Breast epithelium (tissue), 4 donors: Measurements from ENCODE around the gene SGPL1. TPM values are rescaled to one million over a fixed set of nuclear protein-coding genes. Genes with fewer than 3 reads are reported as not detected.

Experiments
- DNase-seq, 2 donors: peaks; one replicate each; pipeline ENCODE4 v3.0.0-alpha.2; 2019; ENCODE audit warnings: low spot score in 2 of 2
- H3K27ac ChIP-seq, 2 donors: fragments of 200-600 bp; sonication (generic) in 1 of 2; one replicate each; pipeline ENCODE4 v1.5.1; 2016 to 2019; ENCODE audit warnings: mild to moderate bottlenecking in 1 of 2
- H3K27me3 ChIP-seq, 2 donors: fragments of 200-600 bp; sonication (generic) in 1 of 2; one replicate each; pipeline versions ENCODE4 v1.5.1 to v1.6.0; 2017 to 2019; ENCODE audit warnings: control low read depth in 1 of 2, mild to moderate bottlenecking in 1 of 2
- H3K36me3 ChIP-seq: fragments of 200-600 bp; one replicate; pipeline ENCODE4 v1.5.1; 2019
- H3K4me1 ChIP-seq, 2 donors: fragments of 200-600 bp; sonication (generic); one replicate each; pipeline ENCODE4 v1.5.1; 2016 to 2019; ENCODE audit warnings: control low read depth in 1 of 2
- H3K4me3 ChIP-seq, 3 donors: fragments of 200-600 bp; sonication (generic); 1 replicate in 2 of 3; 2 replicates in 1 of 3; pipeline ENCODE4 v1.5.1; 2016 to 2019; ENCODE audit warnings: mild to moderate bottlenecking in 3 of 3, moderate library complexity in 2 of 3
- H3K9me3 ChIP-seq, 2 donors: fragments of 200-600 bp; sonication (generic) in 1 of 2; one replicate each; pipeline ENCODE4 v1.5.1; 2016 to 2019; ENCODE audit warnings: control low read depth in 1 of 2
- CTCF ChIP-seq, 3 donors: fragments of 450-650 bp; IDR thresholded peaks; one replicate each; pipeline ENCODE4 v1.5.1; 2016 to 2017; ENCODE audit warnings: antibody characterized with exemption in 3 of 3, mild to moderate bottlenecking in 3 of 3, moderate library complexity in 3 of 3
- POLR2A ChIP-seq: fragments of 450-650 bp; IDR thresholded peaks from one replicate; pipeline ENCODE4 v1.6.1; 2016; ENCODE audit warnings: antibody characterized with exemption, mild to moderate bottlenecking, moderate library complexity
- POLR2AphosphoS5 ChIP-seq, 3 donors: sonication (generic); formaldehyde crosslinking; IDR thresholded peaks; one replicate each; pipeline ENCODE4 v1.6.1; 2017; ENCODE audit warnings: antibody characterized with exemption in 3 of 3
- intact Hi-C: fragments of 100-400 bp; cut with DNase I; formaldehyde crosslinking; loops from one replicate; pipeline ENCODE4 v1.15.1; 2023; ENCODE audit warnings: low total_unique reads
- total RNA-seq, 3 donors: library from RNA; depleted of rRNA; stranded (reverse); fragments of >200 nt; gene quantifications; one replicate each; pipeline ENCODE4 v1.1.0, GENCODE V29; 2016

The SGPL1 gene
- total RNA-seq, 3 donors from 2014 or later: 31.0 to 52.2 (median 36.4) TPM

GRCh38 chr10:70827086-70827757 lies 11.5 kb downstream of the SGPL1 start:
- Histone ChIP-seq H3K4me3 (no peak overlapping the region), H3K36me3 (no peaks in the 10 kb centered on the region), H3K9me3 (no peaks in the 10 kb centered on the region), H3K27ac (no peak overlapping the region), H3K4me1 (no peaks in the 10 kb centered on the region), H3K27me3 (no peaks in the 10 kb centered on the region)
- no peak for DNase-seq
- intact Hi-C loops: no loop called here
- TF ChIP-seq POLR2A (no peak), POLR2AphosphoS5 (IDR thresholded peaks at IDR 0.05) (no peak), CTCF (IDR thresholded peaks at IDR 0.05) (no peak)

GRCh38 chr10:70828923-70829322 lies 13.2 kb downstream of the SGPL1 start:
- TF ChIP-seq POLR2AphosphoS5 (IDR thresholded peaks at IDR 0.05): no peak
- no peak for TF ChIP-seq CTCF (IDR thresholded peaks at IDR 0.05)
- no peak for TF ChIP-seq POLR2A
- no peaks in the 10 kb centered on the region for H3K36me3 ChIP-seq
- H3K4me3 ChIP-seq: no peak overlapping the region
- no peak overlapping the region for H3K27ac ChIP-seq
- no peaks in the 10 kb centered on the region for H3K9me3 ChIP-seq
- intact Hi-C loops: no loop called here
- no peak for DNase-seq
- no peaks in the 10 kb centered on the region for H3K4me1 ChIP-seq
- no peaks in the 10 kb centered on the region for H3K27me3 ChIP-seq

- no peaks in the 10 kb centered on the region for H3K36me3 ChIP-seq
- no peak for TF ChIP-seq POLR2AphosphoS5 (IDR thresholded peaks at IDR 0.05)
- no peak overlapping the region for H3K4me3 ChIP-seq
- no peak for DNase-seq
- no peaks in the 10 kb centered on the region for H3K4me1 ChIP-seq
- no peaks in the 10 kb centered on the region for H3K9me3 ChIP-seq
- H3K27me3 ChIP-seq: no peaks in the 10 kb centered on the region
- intact Hi-C loops: no loop called here
- no peak overlapping the region for H3K27ac ChIP-seq
Measured at GRCh38 chr10:70829543-70829942, 13.8 kb downstream of the SGPL1 start.

- DNase-seq: no peak
- Histone ChIP-seq H3K27me3 (no peaks in the 10 kb centered on the region), H3K9me3 (no peaks in the 10 kb centered on the region), H3K4me3 (no peak overlapping the region), H3K4me1 (peaks cover 0 to 1% of the 10 kb centered on the region in 2 donors), H3K36me3 (no peaks in the 10 kb centered on the region), H3K27ac (no peak overlapping the region)
- intact Hi-C loops: no loop called here
- TF ChIP-seq POLR2A (no peak), POLR2AphosphoS5 (IDR thresholded peaks at IDR 0.05) (no peak), CTCF (IDR thresholded peaks at IDR 0.05) (no peak)
Measured at GRCh38 chr10:70830164-70830563, 14.4 kb downstream of the SGPL1 start.

- TF ChIP-seq CTCF (IDR thresholded peaks at IDR 0.05) (no peak), POLR2AphosphoS5 (IDR thresholded peaks at IDR 0.05) (no peak), POLR2A (no peak)
- H3K4me1 ChIP-seq: peaks cover 0 to 11% of the 10 kb centered on the region in 2 donors
- H3K9me3 ChIP-seq: no peaks in the 10 kb centered on the region
- no peak for DNase-seq
- intact Hi-C loops: no loop called here
- no peaks in the 10 kb centered on the region for H3K36me3 ChIP-seq
- H3K4me3 ChIP-seq: no peak overlapping the region
- H3K27me3 ChIP-seq: no peaks in the 10 kb centered on the region
- no peak overlapping the region for H3K27ac ChIP-seq
Measured at GRCh38 chr10:70832221-70832620, 16.5 kb downstream of the SGPL1 start.
